NCI-H82 (cell line): ENCODE results near the gene MYLK.

Experiments used
- DNase-seq: peaks from one replicate; lab custom pipeline; 2025; lab: John Stamatoyannopoulos, UW

Gene MYLK

DNA sequence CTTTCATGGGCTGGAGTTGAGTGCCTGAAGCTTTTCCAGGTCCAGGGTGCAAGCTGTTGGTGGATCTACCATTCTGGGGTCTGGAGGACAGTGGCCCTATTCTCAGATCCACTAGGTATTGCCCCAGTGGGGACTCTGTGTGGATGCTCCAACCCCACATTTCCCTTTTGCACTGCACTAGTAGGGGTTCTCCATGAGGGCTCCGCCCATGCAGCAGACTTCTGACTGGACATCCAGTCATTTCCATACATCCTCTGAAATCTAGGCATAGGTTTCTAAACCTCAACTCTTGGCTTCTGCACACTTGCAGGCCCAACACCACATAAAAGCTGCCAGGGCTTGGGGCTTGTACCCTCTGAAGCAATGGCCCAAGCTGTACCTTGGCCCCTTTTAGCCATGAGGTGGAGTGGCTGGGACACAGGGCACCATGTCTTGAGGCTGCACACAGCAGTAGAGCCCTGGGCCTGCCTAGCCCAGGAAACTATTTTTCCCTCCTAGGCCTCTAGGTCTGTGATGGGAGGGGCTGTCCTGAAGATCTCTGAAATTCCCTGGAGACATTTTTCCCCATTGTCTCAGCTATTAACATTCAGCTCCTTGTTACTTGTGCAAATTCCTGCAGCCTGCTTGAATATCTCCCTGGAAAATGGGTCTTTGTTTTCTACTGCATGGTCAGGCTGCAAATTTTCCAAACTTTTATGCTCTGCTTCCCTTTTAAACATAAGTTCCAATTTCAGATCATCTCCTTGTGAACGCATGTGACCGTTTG, 293.3 kb downstream of the MYLK start:
- no peak for DNase-seq

DNA sequence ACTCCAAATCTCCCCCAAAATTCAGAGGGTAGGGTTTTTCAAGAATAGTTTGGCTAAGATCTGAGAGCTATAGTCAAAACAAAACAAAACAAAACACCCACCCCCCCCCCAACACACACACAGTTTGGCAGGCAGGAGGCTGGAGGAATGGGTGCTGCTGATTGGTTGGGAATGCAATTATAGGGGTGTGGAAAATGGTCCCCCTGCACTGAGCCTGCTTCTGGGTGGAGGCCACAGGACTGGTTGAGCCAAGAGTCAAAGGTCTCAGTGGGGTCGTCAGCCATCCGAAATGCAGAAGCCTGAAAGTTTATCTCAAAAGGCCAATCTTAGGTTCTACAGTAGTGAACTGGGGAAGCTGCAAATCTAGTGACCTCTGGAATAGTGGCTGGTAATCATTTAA, 296.7 kb downstream of the MYLK start:
- no peak for DNase-seq

DNA sequence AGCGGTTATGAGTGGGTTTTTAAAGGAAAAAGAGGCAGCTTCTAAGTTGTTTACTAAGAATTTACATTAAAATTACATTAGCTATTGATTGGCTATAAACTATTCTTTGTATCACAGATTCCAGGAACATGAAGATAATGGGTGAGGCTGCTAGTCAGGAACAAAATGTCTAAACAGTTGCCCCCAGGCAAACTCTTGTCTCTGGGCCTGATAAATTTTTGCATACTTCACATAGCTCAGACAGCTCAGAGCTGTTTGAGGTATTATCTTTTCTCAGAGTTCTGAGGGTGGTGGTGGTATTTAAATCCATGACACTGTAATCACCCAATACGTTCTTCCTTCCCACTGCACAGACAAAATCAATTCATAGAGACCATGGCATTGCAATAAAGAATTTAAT, 297.2 kb downstream of the MYLK start:
- DNase-seq: no peak

DNA sequence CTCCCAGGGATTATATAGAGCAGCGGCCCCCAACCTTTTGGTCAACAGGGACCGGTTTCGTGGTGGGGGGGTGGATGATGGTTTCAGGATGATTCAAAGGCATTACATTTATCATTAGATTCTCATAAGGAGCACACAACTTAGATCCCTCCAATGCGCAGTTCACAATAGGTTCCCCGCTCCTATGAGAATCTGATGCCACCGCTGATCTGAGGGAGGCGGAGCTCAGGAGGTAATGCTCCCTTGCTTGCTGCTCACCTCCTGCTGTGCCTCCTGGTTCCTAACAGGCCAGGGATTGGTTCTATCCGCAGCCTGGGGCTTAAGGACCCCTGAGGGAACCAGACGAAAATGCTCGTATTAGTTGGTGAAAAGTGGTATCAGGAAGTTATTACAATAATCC, 298.0 kb downstream of the MYLK start:
- DNase-seq: peak; percentile 94

GRCh38 chr3:123584988-123585937, 298.9 kb downstream of the MYLK start, which contains the start of gene HACD2:
Gene HACD2 (minus strand): TSS chr3:123585053. CDS start chr3:123585027, 26 bp downstream.
- DNase-seq: peak; percentile 100

DNA sequence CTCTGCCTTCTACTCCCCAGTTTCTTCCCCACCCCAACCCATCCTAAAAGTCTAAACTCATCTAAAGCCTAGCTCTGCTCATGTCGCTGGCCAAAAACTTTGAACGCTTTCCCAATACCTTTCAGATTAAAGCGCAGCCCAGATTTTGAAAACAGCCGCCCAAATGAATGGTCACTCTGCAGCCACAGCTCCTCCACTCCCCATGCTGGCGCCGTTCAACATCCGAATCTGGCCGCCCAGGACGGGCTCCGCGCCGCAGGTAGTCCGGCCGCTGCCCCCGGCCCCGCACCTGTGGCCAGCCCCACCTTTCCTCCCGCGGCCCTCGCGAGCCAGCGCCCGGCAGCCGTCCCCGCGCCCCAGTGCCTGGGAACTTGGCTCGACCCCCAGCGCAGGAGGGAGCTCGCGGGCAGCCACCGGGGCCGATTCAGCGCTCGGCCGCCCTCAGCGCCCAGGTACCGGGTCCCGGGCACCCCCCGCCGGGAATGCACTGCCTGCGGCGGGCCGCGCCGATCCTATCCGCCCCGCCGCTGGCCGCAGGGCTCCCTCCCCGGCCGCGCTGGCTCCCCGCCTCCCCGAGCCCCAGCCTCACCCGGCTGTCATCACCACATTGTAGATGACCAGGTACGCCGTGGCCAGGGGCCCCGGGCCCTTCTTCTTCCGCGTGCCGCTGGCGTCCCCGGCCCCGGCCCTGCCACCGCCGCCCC, 299.7 kb downstream of the MYLK start:
- DNase-seq: peak; percentile 68

GRCh38 chr3:123583561-123583960, 300.6 kb downstream of the MYLK start:
- no peak for DNase-seq

DNA sequence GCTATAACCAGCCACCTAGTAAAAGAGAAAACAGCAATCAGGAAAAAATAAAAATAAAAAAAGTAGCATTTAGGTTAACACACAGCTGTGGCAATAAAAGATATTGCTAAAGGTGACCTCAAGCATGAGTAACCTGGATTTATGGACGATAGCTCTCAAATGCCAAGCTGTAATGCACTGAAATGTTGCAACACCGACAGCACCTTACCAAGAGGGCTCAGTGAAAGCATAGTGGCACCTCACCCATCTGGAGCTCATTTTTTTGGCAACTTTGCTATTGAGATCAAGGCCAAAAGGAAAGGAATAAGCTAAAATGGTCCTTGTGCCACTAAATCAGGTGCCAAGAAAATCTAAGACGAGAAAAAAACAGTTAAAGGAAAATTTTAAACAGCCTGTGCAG, 301.8 kb downstream of the MYLK start:
- no peak for DNase-seq

DNA sequence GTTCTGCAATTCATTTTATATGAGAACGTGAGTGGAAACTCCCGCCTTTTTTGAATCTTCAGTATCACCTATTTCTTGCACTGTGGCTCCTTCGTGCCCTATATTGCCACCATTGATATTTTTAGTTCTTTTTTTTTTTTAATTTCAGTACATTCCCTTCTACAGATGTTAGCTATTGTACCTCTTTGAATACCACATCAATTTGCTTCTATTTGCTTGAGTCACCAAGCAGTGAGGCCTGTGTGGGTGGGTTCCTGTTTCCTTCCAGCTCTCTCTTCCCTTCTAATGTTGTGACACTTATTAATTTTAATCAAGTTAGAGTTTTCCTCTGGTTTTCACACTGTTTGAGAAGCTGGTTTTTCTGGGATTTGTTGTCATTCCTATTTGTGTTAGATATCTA, 308.0 kb downstream of the MYLK start:
- no peak for DNase-seq

GRCh38 chr3:123571973-123572365, 312.2 kb downstream of the MYLK start:
- no peak for DNase-seq

DNA sequence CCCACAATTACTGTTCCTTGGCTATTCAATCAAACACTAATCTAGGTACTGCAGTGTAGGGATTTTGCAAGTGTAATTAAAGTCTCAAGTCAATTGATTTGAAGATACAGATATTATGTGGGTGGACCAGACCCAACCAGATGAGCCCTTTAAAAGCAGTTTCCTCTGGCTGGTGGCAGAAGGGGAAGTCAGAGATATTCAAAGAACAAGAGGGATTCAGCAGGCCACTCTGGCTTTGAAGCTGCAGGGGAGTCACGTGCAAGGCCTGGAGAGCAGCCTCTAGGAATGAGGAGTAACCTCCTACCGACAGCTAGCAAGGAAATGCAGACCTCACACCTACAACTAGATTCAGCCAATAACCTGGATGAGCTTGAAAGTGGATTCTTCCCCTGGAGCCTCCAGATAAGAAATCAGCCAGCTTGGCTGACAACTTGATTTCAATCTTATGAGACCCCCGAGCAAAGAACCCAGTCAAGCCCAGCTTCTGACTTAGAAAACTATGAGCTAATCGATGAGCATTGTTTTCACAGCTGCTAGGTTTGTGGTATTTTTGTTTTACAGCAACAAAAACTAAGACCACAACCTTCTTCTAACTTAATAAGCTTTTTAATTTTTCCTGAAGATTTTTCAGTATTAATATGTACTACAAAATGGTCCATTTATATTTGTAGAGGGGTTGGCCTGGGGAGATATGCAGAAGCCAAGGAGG, 312.7 kb downstream of the MYLK start:
- DNase-seq: no peak

- no peak for DNase-seq
Observed at GRCh38 chr3:123568875-123569274, 315.3 kb downstream of the MYLK start.

GRCh38 chr3:123568034-123568433, 316.1 kb downstream of the MYLK start:
- DNase-seq: no peak

- no peak for DNase-seq
Observed at GRCh38 chr3:123564056-123564455, 320.1 kb downstream of the MYLK start.

DNA sequence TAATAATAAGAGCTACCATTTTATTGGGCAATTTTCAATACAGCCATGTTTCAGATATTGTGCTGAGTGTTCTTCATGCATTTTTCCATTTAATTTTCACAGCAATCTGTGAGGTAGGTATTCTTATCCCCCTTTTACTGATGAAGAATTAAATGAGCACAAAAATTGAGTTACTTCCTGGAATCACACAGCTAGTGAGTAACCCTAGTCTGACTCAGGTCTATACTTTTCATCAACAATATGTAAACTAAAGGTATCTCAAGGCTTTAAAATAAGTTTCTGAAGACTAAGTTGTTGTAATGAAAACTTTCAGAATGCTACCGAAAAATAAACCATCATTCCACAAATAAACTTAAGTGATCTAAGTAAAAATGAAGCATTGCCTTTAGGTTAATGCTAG, 321.6 kb downstream of the MYLK start:
- DNase-seq: no peak

DNA sequence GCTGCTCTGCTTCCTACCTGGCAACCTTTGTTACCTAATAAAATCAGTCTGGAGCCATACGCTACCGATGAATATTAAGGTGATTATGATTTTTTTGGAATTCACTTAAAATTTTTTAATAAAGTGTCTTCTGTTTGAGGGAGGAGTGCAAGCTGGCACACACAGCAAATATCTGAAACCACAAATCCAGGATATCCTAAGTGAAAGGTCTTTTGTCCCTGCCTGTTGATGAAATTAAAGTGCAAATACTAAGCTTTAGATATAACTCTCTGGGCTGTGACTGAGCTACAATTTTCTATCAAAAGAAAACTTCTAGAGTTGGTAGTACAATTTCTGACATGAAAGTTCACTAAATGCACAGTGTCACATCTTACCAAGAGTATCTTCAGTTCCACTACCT, 322.9 kb downstream of the MYLK start:
- no peak for DNase-seq
